Uterus (tissue), 2 donors: Measurements from ENCODE around the gene NTRK2.

Source experiments
- POLR2A ChIP-seq, 2 donors: fragments of 450-650 bp; IDR thresholded peaks; one replicate each; pipeline ENCODE4 v1.6.1; 2016; ENCODE audit warnings: antibody characterized with exemption in 2 of 2, mild to moderate bottlenecking in 1 of 2, moderate library complexity in 1 of 2
- TF ChIP-seq, protein P1 (sequence below), 4 experiments: fragments of 200-600 bp in 2 of 4; fragments of 450-650 bp in 2 of 4; sonication (generic) in 2 of 4; IDR thresholded peaks; one replicate each; pipeline ENCODE4 v1.5.1; 2016 to 2019; ENCODE audit warnings: antibody characterized with exemption in 4 of 4, mild to moderate bottlenecking in 2 of 4, moderate library complexity in 1 of 4

DNA sequence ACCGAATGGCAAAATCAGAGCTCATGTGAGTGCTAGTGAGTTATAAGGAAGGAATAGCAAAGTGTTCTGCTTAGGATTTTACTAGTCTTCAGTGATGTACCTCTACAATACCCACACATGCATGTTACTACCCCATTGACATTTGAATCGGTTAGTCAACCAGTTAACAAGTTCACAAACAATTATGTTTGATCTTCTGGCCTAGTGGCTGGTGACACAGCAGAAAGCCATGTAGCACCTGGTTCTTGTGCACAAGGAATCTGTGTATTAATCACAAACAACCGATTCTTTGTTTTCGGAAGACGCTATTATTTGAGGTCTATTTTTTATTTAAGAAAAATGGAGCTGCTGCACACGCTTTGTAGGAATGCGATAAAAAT lies 41.9 kb downstream of the NTRK2 start:
- TF ChIP-seq, protein P1, sequence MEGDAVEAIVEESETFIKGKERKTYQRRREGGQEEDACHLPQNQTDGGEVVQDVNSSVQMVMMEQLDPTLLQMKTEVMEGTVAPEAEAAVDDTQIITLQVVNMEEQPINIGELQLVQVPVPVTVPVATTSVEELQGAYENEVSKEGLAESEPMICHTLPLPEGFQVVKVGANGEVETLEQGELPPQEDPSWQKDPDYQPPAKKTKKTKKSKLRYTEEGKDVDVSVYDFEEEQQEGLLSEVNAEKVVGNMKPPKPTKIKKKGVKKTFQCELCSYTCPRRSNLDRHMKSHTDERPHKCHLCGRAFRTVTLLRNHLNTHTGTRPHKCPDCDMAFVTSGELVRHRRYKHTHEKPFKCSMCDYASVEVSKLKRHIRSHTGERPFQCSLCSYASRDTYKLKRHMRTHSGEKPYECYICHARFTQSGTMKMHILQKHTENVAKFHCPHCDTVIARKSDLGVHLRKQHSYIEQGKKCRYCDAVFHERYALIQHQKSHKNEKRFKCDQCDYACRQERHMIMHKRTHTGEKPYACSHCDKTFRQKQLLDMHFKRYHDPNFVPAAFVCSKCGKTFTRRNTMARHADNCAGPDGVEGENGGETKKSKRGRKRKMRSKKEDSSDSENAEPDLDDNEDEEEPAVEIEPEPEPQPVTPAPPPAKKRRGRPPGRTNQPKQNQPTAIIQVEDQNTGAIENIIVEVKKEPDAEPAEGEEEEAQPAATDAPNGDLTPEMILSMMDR (IDR thresholded peaks at IDR 0.05), result no peak
- no peak for TF ChIP-seq POLR2A (IDR thresholded peaks at IDR 0.05)
